ENCODE results near the gene LTA.

The LTA gene

GRCh38 chr6:31558631-31559500 lies 13.2 kb upstream of the LTA start:
- H3K27me3 ChIP-seq (ENCODE audit: low read depth, low read length): no peaks in the 10 kb centered on the region
- H3K9me3 ChIP-seq (ENCODE audit: control insufficient read depth in 1 of 2, low read length in 2 of 2): no peaks in the 10 kb centered on the region
- no peak overlapping the region for H3K4me3 ChIP-seq (ENCODE audit: low read depth in 1 of 2, low read length in 2 of 2)
- H3K27ac ChIP-seq (ENCODE audit: low read length): peak overlapping the region; percentile 0
- peaks cover 0 to 8% of the 10 kb centered on the region in 2 donors for H3K4me1 ChIP-seq (ENCODE audit: control insufficient read depth in 1 of 2, insufficient read depth in 2 of 2, low read length in 2 of 2)
- peaks cover 10 to 36% of the 10 kb centered on the region in 2 donors for H3K36me3 ChIP-seq (ENCODE audit: control insufficient read depth in 1 of 2, insufficient read depth in 2 of 2, low read length in 2 of 2)

GRCh38 chr6:31559606-31559957 lies 12.5 kb upstream of the LTA start:
- peaks cover 0 to 8% of the 10 kb centered on the region in 2 donors for H3K4me1 ChIP-seq (ENCODE audit: control insufficient read depth in 1 of 2, insufficient read depth in 2 of 2, low read length in 2 of 2)
- no peak overlapping the region for H3K4me3 ChIP-seq (ENCODE audit: low read depth in 1 of 2, low read length in 2 of 2)
- H3K9me3 ChIP-seq (ENCODE audit: control insufficient read depth in 1 of 2, low read length in 2 of 2): no peaks in the 10 kb centered on the region
- H3K27ac ChIP-seq (ENCODE audit: low read length): peak overlapping the region; percentile 0
- no peaks in the 10 kb centered on the region for H3K27me3 ChIP-seq (ENCODE audit: low read depth, low read length)
- H3K36me3 ChIP-seq (ENCODE audit: control insufficient read depth in 1 of 2, insufficient read depth in 2 of 2, low read length in 2 of 2): peaks cover 10 to 36% of the 10 kb centered on the region in 2 donors

GRCh38 chr6:31559958-31560696 lies 12.0 kb upstream of the LTA start:
- Histone ChIP-seq H3K27me3 (ENCODE audit: low read depth, low read length) (no peaks in the 10 kb centered on the region), H3K36me3 (ENCODE audit: control insufficient read depth in 1 of 2, insufficient read depth in 2 of 2, low read length in 2 of 2) (peaks cover 10 to 36% of the 10 kb centered on the region in 2 donors), H3K9me3 (ENCODE audit: control insufficient read depth in 1 of 2, low read length in 2 of 2) (no peaks in the 10 kb centered on the region), H3K4me3 (ENCODE audit: low read depth in 1 of 2, low read length in 2 of 2) (no peak overlapping the region), H3K4me1 (ENCODE audit: control insufficient read depth in 1 of 2, insufficient read depth in 2 of 2, low read length in 2 of 2) (peaks cover 0 to 8% of the 10 kb centered on the region in 2 donors), H3K27ac (ENCODE audit: low read length) (peak overlapping the region; percentile 0)

- H3K27me3 ChIP-seq (ENCODE audit: low read depth, low read length): no peaks in the 10 kb centered on the region
- no peak overlapping the region for H3K27ac ChIP-seq (ENCODE audit: low read length)
- no peaks in the 10 kb centered on the region for H3K9me3 ChIP-seq (ENCODE audit: control insufficient read depth in 1 of 2, low read length in 2 of 2)
- H3K36me3 ChIP-seq (ENCODE audit: control insufficient read depth in 1 of 2, insufficient read depth in 2 of 2, low read length in 2 of 2): peaks cover 10 to 36% of the 10 kb centered on the region in 2 donors
- no peak overlapping the region for H3K4me3 ChIP-seq (ENCODE audit: low read depth in 1 of 2, low read length in 2 of 2)
- H3K4me1 ChIP-seq (ENCODE audit: control insufficient read depth in 1 of 2, insufficient read depth in 2 of 2, low read length in 2 of 2): peaks cover 0 to 8% of the 10 kb centered on the region in 2 donors
Observed at GRCh38 chr6:31560697-31561058, 11.4 kb upstream of the LTA start.

- no peak overlapping the region for H3K27ac ChIP-seq (ENCODE audit: low read length)
- H3K9me3 ChIP-seq (ENCODE audit: control insufficient read depth in 1 of 2, low read length in 2 of 2): no peaks in the 10 kb centered on the region
- no peak overlapping the region for H3K4me3 ChIP-seq (ENCODE audit: low read depth in 1 of 2, low read length in 2 of 2)
- no peaks in the 10 kb centered on the region for H3K36me3 ChIP-seq (ENCODE audit: control insufficient read depth in 1 of 2, insufficient read depth in 2 of 2, low read length in 2 of 2)
- H3K27me3 ChIP-seq (ENCODE audit: low read depth, low read length): no peaks in the 10 kb centered on the region
- H3K4me1 ChIP-seq (ENCODE audit: control insufficient read depth in 1 of 2, insufficient read depth in 2 of 2, low read length in 2 of 2): no peaks in the 10 kb centered on the region
Observed at GRCh38 chr6:31567531-31568370, 4.3 kb upstream of the LTA start.

- no peaks in the 10 kb centered on the region for H3K36me3 ChIP-seq (ENCODE audit: control insufficient read depth in 1 of 2, insufficient read depth in 2 of 2, low read length in 2 of 2)
- H3K27me3 ChIP-seq (ENCODE audit: low read depth, low read length): no peaks in the 10 kb centered on the region
- H3K4me3 ChIP-seq (ENCODE audit: low read depth in 1 of 2, low read length in 2 of 2): no peak overlapping the region
- no peaks in the 10 kb centered on the region for H3K9me3 ChIP-seq (ENCODE audit: control insufficient read depth in 1 of 2, low read length in 2 of 2)
- no peak overlapping the region for H3K27ac ChIP-seq (ENCODE audit: low read length)
- H3K4me1 ChIP-seq (ENCODE audit: control insufficient read depth in 1 of 2, insufficient read depth in 2 of 2, low read length in 2 of 2): no peaks in the 10 kb centered on the region
Observed at GRCh38 chr6:31568537-31568961, 3.5 kb upstream of the LTA start.

GRCh38 chr6:31569861-31570536 lies 2.1 kb upstream of the LTA start:
- H3K27ac ChIP-seq (ENCODE audit: low read length): no peak overlapping the region
- no peaks in the 10 kb centered on the region for H3K36me3 ChIP-seq (ENCODE audit: control insufficient read depth in 1 of 2, insufficient read depth in 2 of 2, low read length in 2 of 2)
- H3K4me3 ChIP-seq (ENCODE audit: low read depth in 1 of 2, low read length in 2 of 2): no peak overlapping the region
- no peaks in the 10 kb centered on the region for H3K27me3 ChIP-seq (ENCODE audit: low read depth, low read length)
- H3K4me1 ChIP-seq (ENCODE audit: control insufficient read depth in 1 of 2, insufficient read depth in 2 of 2, low read length in 2 of 2): no peaks in the 10 kb centered on the region
- no peaks in the 10 kb centered on the region for H3K9me3 ChIP-seq (ENCODE audit: control insufficient read depth in 1 of 2, low read length in 2 of 2)

- Histone ChIP-seq H3K4me1 (ENCODE audit: control insufficient read depth in 1 of 2, insufficient read depth in 2 of 2, low read length in 2 of 2) (no peaks in the 10 kb centered on the region), H3K36me3 (ENCODE audit: control insufficient read depth in 1 of 2, insufficient read depth in 2 of 2, low read length in 2 of 2) (no peaks in the 10 kb centered on the region), H3K4me3 (ENCODE audit: low read depth in 1 of 2, low read length in 2 of 2) (no peak overlapping the region), H3K27me3 (ENCODE audit: low read depth, low read length) (no peaks in the 10 kb centered on the region), H3K9me3 (ENCODE audit: control insufficient read depth in 1 of 2, low read length in 2 of 2) (no peaks in the 10 kb centered on the region), H3K27ac (ENCODE audit: low read length) (no peak overlapping the region)
Observed at GRCh38 chr6:31573239-31574105, 1.4 kb downstream of the LTA start.

- Histone ChIP-seq H3K27me3 (ENCODE audit: low read depth, low read length) (no peaks in the 10 kb centered on the region), H3K4me3 (ENCODE audit: low read depth in 1 of 2, low read length in 2 of 2) (no peak overlapping the region), H3K27ac (ENCODE audit: low read length) (no peak overlapping the region), H3K9me3 (ENCODE audit: control insufficient read depth in 1 of 2, low read length in 2 of 2) (no peaks in the 10 kb centered on the region), H3K4me1 (ENCODE audit: control insufficient read depth in 1 of 2, insufficient read depth in 2 of 2, low read length in 2 of 2) (no peaks in the 10 kb centered on the region), H3K36me3 (ENCODE audit: control insufficient read depth in 1 of 2, insufficient read depth in 2 of 2, low read length in 2 of 2) (no peaks in the 10 kb centered on the region)
Observed at GRCh38 chr6:31574106-31575061, 2.3 kb downstream of the LTA start.

Measured in muscle layer of duodenum (tissue), 2 donors.